Activated CD4-positive, alpha-beta memory T cell treated with anti-CD3 and anti-CD28 coated beads, Interleukin-2, amount 10 ng/mL, durations not matched to agents 7 days and 5 days (primary cell): ENCODE data around the gene DDRGK1. TPM values are rescaled to one million over a fixed set of nuclear protein-coding genes. Genes with fewer than 3 reads are reported as not detected.

Experiments
- CTCF ChIA-PET: fragments of 350-600 bp; sonication (Branson Sonifier 250); formaldehyde crosslinking; loops from one replicate; lab custom pipeline; 2021; ENCODE audit warnings: antibody characterized with exemption, inconsistent platforms; lab: Charles Lee
- POLR2A ChIA-PET: fragments of 350-600 bp; sonication (Branson Sonifier 250); formaldehyde crosslinking; loops from one replicate; lab custom pipeline; 2021; ENCODE audit warnings: antibody characterized with exemption; lab: Charles Lee
- DNase-seq: peaks from one replicate; pipeline ENCODE4 v3.0.0-alpha.2; 2020
- H3K27ac Mint-ChIP-seq: one replicate; pipeline ENCODE4 v1.8.0; 2021; ENCODE audit warnings: mild to moderate bottlenecking, mixed read lengths
- H3K27me3 Mint-ChIP-seq: one replicate; pipeline ENCODE4 v1.8.0; 2021; ENCODE audit warnings: mixed read lengths
- H3K36me3 Mint-ChIP-seq: one replicate; pipeline ENCODE4 v1.8.0; 2021; ENCODE audit warnings: low read depth, mixed read lengths
- H3K4me1 Mint-ChIP-seq: one replicate; pipeline ENCODE4 v1.8.0; 2021; ENCODE audit warnings: mixed read lengths
- H3K4me3 Mint-ChIP-seq: one replicate; pipeline ENCODE4 v1.8.0; 2021; ENCODE audit warnings: mild to moderate bottlenecking, mixed read lengths
- H3K9me3 Mint-ChIP-seq: one replicate; pipeline ENCODE4 v1.8.0; 2021; ENCODE audit warnings: mixed read lengths
- total RNA-seq, 2 experiments: library from RNA; stranded (reverse); gene quantifications; one replicate each; pipeline ENCODE4 v1.2.3, GENCODE V29; 2021

DDRGK1 gene
- total RNA-seq, 2 experiments from 2014 or later: 66.6 to 68.3 TPM

DNA sequence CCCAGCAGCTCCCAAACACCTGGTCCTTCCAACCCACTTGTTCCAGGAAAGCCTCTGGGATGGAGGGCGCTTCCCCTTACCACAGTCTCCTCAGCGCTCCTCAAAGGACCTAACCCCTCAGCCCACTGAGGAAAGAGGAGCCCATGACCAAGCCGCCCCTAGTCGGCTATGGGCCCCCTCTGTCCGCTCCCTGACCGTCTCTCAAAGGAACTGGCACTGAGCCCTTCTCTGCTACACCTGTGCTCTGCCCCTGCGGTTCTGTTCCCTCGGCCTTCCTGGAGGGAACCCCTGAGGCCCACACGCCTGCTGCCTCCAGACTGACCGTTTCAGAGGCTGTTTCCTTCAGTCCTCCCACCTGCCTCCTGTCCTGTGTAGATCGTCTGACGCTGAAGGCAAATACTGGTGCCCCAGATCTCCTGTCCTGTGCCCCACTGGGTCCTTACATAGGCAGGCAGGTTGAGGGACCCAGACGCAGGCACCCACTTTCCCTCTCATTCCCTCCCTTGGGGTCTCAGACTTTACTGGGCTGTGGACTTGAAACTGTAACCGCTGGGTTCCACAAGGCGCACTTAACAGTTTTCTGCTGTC lies 36.4 kb upstream of the DDRGK1 start:
- Mint-ChIP-seq H3K4me1 (peaks cover 15% of the 10 kb centered on the region), H3K4me3 (peak overlapping the region; percentile 36), H3K27me3 (peaks cover 55% of the 10 kb centered on the region), H3K9me3 (no peaks in the 10 kb centered on the region), H3K27ac (no peak overlapping the region), H3K36me3 (peaks cover 3% of the 10 kb centered on the region)
- POLR2A ChIA-PET: interaction anchor here (1.6 kb wide), 1 partner anchor 11 kb away, joined by 4 read pairs; no protein-coding TSS in a partner anchor
- CTCF ChIA-PET: no interaction called here
- no peak for DNase-seq

DNA sequence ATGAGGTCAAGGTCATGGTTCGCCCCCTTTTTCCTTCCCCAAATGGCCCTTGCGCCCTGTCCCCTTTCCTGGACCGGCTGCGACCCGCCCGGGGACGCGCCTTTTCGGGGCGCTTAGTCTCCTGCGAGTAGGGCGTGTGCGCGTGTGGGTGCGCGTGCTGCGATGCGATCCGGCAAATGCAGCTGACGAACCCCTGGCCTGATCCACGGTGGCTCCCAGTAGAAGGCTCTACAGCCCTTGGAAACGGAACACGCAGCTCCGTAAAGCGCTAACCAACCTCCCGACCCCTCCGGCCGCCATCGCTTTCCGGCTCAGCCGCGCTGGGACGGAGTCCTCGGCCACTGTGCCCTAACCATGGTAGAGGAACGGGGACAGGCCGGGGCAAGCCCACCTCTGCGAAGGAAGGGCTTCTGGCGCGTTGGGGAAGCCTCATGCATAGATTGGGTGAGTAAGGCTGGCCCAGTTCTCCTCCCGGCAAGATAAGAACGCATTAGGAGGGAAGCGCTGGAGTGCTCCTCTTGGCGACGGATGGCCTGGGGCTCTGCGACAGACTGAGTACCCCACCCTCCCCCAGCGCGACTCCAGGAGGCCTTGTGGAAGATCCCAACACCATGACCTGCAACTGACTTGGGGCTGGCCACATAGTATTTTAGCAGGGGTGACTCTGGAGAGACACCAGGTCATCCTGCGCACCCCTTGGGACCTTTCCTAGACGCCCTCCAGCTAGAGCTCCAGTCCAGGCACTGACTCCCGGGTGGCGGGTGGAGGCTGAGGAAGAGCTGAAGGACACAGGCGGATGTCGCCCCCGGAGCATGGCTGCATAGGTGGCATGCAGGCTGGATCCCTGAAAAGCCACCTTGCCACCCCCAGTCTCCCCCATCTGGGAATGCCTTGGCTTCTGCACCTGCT lies 35.6 kb upstream of the DDRGK1 start:
- Mint-ChIP-seq H3K36me3 (peaks cover 3% of the 10 kb centered on the region), H3K4me3 (peak overlapping the region; percentile 87), H3K9me3 (no peaks in the 10 kb centered on the region), H3K4me1 (peaks cover 15% of the 10 kb centered on the region), H3K27me3 (peaks cover 55% of the 10 kb centered on the region), H3K27ac (no peak overlapping the region)
- ChIA-PET POLR2A (interaction anchor here (0.6 to 1.8 kb wide), 6 partner anchors 9 to 81 kb away, joined by 3 to 9 read pairs (median 4); partner anchors contain the start of gene ITPA), CTCF (interaction anchor here (0.7 to 1.6 kb wide), 4 partner anchors 8 to 437 kb away, joined by 3 to 7 read pairs (median 5); no protein-coding TSS in a partner anchor)
- DNase-seq: no peak

DNA sequence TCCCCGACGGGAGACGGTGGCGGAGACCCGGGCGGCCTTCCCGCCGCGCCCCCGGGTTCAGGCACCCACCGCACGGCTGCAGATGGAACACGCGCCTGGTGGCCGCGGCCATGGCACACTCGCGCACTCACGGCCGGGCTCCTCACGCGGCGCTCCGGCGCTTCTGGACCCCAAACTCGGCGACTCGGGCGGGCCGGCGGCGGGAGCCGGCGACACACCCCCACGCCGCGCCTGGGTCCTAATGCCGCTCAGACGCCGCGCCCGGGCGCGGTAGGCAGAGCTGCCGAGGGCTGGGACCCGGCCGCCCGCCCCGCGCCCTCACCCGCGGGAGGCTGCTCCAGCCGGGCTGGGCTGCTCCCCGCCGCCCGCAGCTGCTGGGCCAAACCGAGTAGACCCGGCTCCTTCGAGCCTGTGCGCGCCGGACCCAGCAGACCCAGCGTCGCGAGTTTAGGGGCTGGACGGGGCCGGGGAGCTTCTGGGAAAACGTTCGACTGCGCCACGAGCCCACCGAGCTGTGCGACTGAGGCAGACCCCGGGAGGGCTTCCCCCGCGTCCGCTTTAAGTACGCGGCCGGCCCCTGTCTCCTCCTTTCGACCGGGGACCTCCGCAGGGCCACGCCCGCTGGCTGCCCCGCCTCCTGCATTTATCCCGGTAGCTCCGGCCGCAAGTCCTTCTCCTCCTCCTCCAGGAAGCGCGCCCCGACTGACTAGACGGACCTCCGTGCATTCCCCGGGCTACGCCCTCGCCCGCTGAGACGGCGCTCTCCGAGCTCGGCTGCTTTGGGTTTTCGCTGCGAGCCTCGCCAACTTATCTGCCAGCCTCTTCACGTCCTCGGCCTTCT lies 34.8 kb upstream of the DDRGK1 start, which contains the start of gene SLC4A11:
TSS of gene SLC4A11 (minus strand) at position 165 of the 841 bp plus-strand sequence. CDS start at position 112, 53 bp downstream.
- ChIA-PET POLR2A (interaction anchor here (0.6 to 1.8 kb wide), 8 partner anchors 10 to 81 kb away, joined by 3 to 9 read pairs (median 4); partner anchors contain the start of gene ITPA), CTCF (interaction anchor here (0.7 to 1.6 kb wide), 5 partner anchors 9 to 437 kb away, joined by 3 to 7 read pairs (median 3); partner anchors contain the start of gene DNAAF9)
- Mint-ChIP-seq H3K4me1 (peaks cover 15% of the 10 kb centered on the region), H3K9me3 (no peaks in the 10 kb centered on the region), H3K4me3 (peak within 1 kb of the TSS; percentile 87), H3K36me3 (peaks cover 3% of the 10 kb centered on the region), H3K27ac (no peak within 1 kb of the TSS), H3K27me3 (peaks cover 51% of the 10 kb centered on the region)
- DNase-seq: peak; percentile 45

DNA sequence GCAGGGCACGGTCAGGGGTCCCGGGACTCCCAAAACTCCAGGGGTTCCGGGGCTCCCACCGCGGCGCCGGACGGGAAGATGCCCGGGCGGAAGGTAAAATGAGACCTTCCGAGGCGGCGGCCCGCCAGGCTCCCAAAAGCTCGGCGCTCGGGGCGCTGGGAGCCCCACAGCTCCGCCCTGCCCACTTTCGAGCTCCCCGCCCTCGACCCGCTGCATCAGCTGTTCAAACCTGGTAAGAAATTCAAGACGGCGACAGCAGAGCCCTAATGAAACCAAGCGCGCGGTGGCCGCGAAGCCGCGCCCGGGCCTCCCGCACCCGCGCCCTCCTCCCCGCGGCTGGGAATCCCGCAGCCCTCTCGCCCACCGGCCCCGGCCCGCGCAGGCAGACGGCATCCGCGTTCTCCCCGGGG lies 34.1 kb upstream of the DDRGK1 start:
- peaks cover 15% of the 10 kb centered on the region for H3K4me1 Mint-ChIP-seq
- DNase-seq: peak; percentile 68
- peaks cover 3% of the 10 kb centered on the region for H3K36me3 Mint-ChIP-seq
- ChIA-PET CTCF (interaction anchor here (0.6 to 1.6 kb wide), 4 partner anchors 10 to 169 kb away, joined by 3 to 7 read pairs (median 5); partner anchors contain the start of gene DNAAF9), POLR2A (interaction anchor here (0.8 to 1.8 kb wide), 6 partner anchors 9 to 80 kb away, joined by 3 to 9 read pairs (median 4); partner anchors contain the start of gene ITPA)
- H3K27me3 Mint-ChIP-seq: peaks cover 51% of the 10 kb centered on the region
- H3K9me3 Mint-ChIP-seq: no peaks in the 10 kb centered on the region
- H3K27ac Mint-ChIP-seq: no peak overlapping the region
- H3K4me3 Mint-ChIP-seq: peak overlapping the region; percentile 77

- H3K4me3 Mint-ChIP-seq: peak overlapping the region; percentile 77
- H3K36me3 Mint-ChIP-seq: peaks cover 3% of the 10 kb centered on the region
- H3K27me3 Mint-ChIP-seq: peaks cover 51% of the 10 kb centered on the region
- peaks cover 15% of the 10 kb centered on the region for H3K4me1 Mint-ChIP-seq
- ChIA-PET CTCF (interaction anchor here (0.6 to 1.6 kb wide), 3 partner anchors 11 to 170 kb away, joined by 3 to 7 read pairs (median 3); partner anchors contain the start of gene DNAAF9), POLR2A (interaction anchor here (0.9 to 1.8 kb wide), 3 partner anchors 9 to 35 kb away, joined by 4 to 6 read pairs (median 4); partner anchors contain the start of gene ITPA)
- no peaks in the 10 kb centered on the region for H3K9me3 Mint-ChIP-seq
- no peak overlapping the region for H3K27ac Mint-ChIP-seq
- DNase-seq: peak; percentile 20
These were observed 33.6 kb upstream of the DDRGK1 start for GRCh38 chr20:3237958-3238615.

DNA sequence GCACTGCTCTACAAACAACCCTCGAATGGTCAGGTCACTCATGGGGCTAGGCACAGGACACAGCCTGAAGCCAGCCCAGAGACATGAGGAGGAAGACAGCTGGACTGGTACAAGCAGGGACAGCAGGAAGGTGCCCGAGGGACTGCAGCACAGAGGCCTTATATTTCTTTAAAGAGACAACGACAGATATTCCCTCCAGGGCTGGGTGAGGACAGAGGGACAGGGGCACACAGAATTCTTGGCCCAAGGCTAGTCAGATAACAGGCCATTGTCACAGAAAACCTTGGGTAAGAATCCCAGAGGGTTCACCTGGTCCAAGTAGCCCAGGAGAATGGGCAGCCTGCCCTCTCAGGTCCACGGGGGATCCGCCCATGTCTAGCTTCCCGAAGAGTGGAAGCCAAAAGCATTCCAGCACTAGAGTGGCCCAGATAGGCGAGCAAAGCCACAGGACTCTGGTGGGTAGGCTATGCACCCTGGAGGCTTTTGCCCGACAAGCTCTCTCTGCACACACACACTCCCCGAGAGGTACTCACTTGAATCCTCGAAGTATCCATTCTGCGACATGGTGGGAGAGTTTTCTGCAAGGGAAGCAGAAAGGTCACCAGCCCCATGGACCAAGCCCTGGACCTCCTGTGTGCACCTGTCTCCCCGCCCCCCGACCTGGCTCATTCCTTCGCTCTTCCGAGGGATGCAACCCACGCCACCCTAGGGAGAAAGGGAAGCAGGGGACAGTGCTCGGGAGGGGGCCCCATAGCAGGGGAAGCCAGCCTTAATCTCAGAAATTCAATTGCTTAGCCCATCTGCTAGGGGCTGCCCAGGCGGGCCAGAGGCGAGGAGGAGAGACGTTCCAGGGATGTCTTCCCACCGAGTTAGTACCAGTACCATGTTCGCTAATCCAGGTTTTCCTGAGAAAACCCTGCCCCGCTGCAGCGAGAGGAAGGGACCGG lies 32.8 kb upstream of the DDRGK1 start:
- Mint-ChIP-seq H3K27ac (no peak overlapping the region), H3K27me3 (peaks cover 49% of the 10 kb centered on the region), H3K4me1 (peaks cover 15% of the 10 kb centered on the region), H3K4me3 (peak overlapping the region; percentile 43), H3K36me3 (peaks cover 3% of the 10 kb centered on the region), H3K9me3 (no peaks in the 10 kb centered on the region)
- no peak for DNase-seq
- ChIA-PET POLR2A (no interaction called here), CTCF (no interaction called here)

DNA sequence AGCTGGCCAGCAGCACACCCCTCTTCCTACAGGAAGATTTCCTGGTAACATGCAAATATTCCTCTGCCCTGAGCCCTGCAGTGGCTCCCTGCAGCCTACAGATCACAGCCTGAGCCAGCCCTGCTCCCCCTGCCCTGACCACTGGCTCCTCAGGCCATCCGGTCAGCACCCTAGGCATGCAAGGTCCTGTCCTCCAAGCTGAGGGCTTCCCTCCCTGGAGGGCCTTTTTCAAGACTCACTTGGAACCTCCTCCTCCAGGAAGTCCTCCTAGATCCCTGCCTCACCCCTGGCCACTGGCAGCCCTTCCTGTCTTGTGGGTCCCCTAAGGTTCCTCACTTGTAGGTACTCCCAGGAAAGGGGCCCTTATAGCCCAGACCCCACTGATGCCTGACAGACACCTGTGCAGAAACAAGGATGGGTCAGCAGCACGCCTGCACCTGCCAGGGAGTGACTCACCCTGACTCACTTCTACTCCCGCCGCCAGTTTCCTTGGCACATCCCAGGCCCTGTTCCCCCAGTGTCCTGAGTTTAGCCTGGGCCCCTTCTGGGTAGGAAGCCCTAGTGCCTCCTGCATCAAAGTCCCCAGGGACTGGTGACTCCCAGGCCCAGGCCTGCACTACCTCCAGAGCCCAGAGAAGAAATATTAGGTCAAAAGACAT lies 31.3 kb upstream of the DDRGK1 start:
- Mint-ChIP-seq H3K27me3 (peaks cover 38% of the 10 kb centered on the region), H3K4me3 (no peak overlapping the region), H3K36me3 (peaks cover 3% of the 10 kb centered on the region), H3K27ac (no peak overlapping the region), H3K9me3 (no peaks in the 10 kb centered on the region), H3K4me1 (peaks cover 15% of the 10 kb centered on the region)
- no peak for DNase-seq
- POLR2A ChIA-PET: no interaction called here
- CTCF ChIA-PET: no interaction called here

DNA sequence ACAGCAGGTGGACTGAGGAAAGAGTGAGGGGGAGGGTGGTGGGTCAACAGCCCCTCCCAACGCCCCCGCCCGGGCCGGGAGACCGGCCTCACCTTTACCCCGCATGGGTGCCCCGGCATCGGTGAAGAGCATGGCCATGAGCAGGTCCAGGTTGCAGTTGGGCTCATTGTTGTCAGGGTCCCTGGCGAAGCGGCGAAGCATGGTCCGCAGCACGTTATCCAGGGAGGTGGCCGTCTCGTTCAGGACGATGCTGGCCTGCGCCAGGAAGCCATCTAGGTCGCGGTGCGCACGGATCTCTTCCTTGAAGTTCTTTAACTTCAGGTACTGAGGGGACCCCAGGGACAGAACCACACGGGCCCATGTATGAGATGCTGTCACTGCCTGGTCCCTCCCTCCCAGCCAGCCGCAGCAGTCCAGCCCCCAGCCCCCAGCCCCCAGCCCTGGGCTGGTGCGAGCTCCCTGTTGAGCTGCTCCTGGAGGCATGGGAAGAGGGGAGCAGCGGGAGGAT lies 29.6 kb upstream of the DDRGK1 start:
- POLR2A ChIA-PET: no interaction called here
- H3K9me3 Mint-ChIP-seq: no peaks in the 10 kb centered on the region

GRCh38 chr20:3233131-3233990 lies 28.9 kb upstream of the DDRGK1 start:
- no peaks in the 10 kb centered on the region for H3K9me3 Mint-ChIP-seq
- no peaks in the 10 kb centered on the region for H3K36me3 Mint-ChIP-seq
- H3K27ac Mint-ChIP-seq: no peak overlapping the region
- no peak overlapping the region for H3K4me3 Mint-ChIP-seq
- CTCF ChIA-PET: interaction anchor here (1.3 kb wide), 1 partner anchor 14 kb away, joined by 5 read pairs; no protein-coding TSS in a partner anchor
- peaks cover 23% of the 10 kb centered on the region for H3K27me3 Mint-ChIP-seq
- no peak for DNase-seq
- peaks cover 7% of the 10 kb centered on the region for H3K4me1 Mint-ChIP-seq
- POLR2A ChIA-PET: no interaction called here

More for the DNA sequence above, 29.6 kb upstream of the DDRGK1 start:
- Mint-ChIP-seq H3K27me3 (peaks cover 24% of the 10 kb centered on the region), H3K36me3 (no peaks in the 10 kb centered on the region), H3K4me3 (no peak overlapping the region), H3K4me1 (peaks cover 7% of the 10 kb centered on the region), H3K27ac (no peak overlapping the region)
- DNase-seq: no peak
- CTCF ChIA-PET: no interaction called here
